RWPE2 (cell line): Measurements from ENCODE around the gene BCL11B.

Experiments used
- ATAC-seq: fragments of 200-7000 bp; cut with Tn5 transposase; 3 replicates; pipeline ENCODE4 v1.9.1; 2021; ENCODE audit warnings: low read depth
- DNase-seq: peaks from one replicate; pipeline ENCODE4 v3.0.0-alpha.2; 2020; ENCODE audit warnings: low spot score
- H3K27ac ChIP-seq: fragments of 450-650 bp; 2 replicates; pipeline ENCODE4 v1.5.1; 2017; ENCODE audit warnings: mild to moderate bottlenecking; ENCODE audit not compliant: poor library complexity, severe bottlenecking
- H3K27me3 ChIP-seq: fragments of 250-450 bp; sonication (Bioruptor Pico); 2 replicates; pipeline ENCODE4 v1.5.1; 2021; ENCODE audit warnings: mild to moderate bottlenecking, moderate library complexity; ENCODE audit not compliant: insufficient read depth, poor library complexity, severe bottlenecking
- H3K36me3 ChIP-seq: fragments of 250-450 bp; sonication (Bioruptor Pico); 2 replicates; pipeline ENCODE4 v1.5.1; 2020; ENCODE audit warnings: low read depth, mild to moderate bottlenecking, moderate library complexity
- H3K4me1 ChIP-seq: fragments of 250-450 bp; sonication (Bioruptor Pico); 2 replicates; pipeline ENCODE4 v1.5.1; 2021; ENCODE audit warnings: mild to moderate bottlenecking, moderate library complexity; ENCODE audit not compliant: insufficient read depth, poor library complexity, severe bottlenecking
- H3K4me3 ChIP-seq: fragments of 250-450 bp; sonication (Bioruptor Pico); 2 replicates; pipeline ENCODE4 v1.5.1; 2021; ENCODE audit warnings: mild to moderate bottlenecking, moderate library complexity; ENCODE audit not compliant: severe bottlenecking
- H3K9me3 ChIP-seq: fragments of 250-450 bp; sonication (Bioruptor Pico); 2 replicates; pipeline ENCODE4 v1.5.1; 2021; ENCODE audit warnings: mild to moderate bottlenecking, moderate library complexity; ENCODE audit not compliant: severe bottlenecking
- CTCF ChIP-seq: fragments of 450-650 bp; IDR thresholded peaks from one replicate; pipeline ENCODE4 v1.5.1; 2017; ENCODE audit warnings: mild to moderate bottlenecking, moderate library complexity; ENCODE audit not compliant: poor library complexity, severe bottlenecking

BCL11B gene

DNA sequence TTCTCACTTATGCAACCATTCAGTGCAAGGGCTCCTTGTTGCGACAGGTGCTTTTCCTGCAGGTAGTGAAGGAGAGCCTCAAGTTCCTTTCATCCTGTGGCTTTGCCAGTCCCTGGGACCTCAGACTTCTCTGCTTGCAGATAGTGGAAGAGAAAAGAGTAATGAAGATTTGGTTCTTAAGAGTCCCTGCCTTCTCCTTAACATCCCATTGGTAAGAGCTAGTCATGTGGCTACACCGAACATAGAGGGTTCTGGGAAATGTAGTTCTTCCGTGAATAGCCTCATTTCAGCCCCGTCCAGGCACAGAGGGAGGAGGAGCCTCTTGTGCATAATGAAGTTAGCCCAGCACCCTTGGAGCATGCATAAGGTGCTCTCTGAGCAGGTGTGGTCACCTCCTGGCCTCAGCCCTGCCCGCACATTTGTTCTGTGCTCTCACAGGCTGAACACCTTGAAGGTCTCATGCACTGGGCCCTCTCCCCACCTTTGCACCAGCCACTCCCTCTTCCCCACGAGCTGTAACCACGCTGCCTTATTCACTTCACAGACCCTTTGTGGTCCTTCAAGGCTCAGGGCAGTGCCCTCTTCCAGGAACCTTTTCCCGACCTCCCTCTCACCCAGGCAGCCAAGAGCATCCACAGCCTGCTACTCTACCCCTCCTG lies 134.0 kb downstream of the BCL11B start:
- DNase-seq (no peak), ATAC-seq (peak; percentile 35; the same call in 1 of the 3 replicates)
- TF ChIP-seq CTCF: no peak
- Histone ChIP-seq H3K27ac (no peak overlapping the region), H3K27me3 (no peaks in the 10 kb centered on the region), H3K4me3 (no peak overlapping the region), H3K4me1 (peaks cover 9% of the 10 kb centered on the region), H3K9me3 (no peaks in the 10 kb centered on the region), H3K36me3 (no peaks in the 10 kb centered on the region)

- DNase-seq (peak; percentile 28), ATAC-seq (no peak)
- no peak for TF ChIP-seq CTCF
- no peaks in the 10 kb centered on the region for H3K36me3 ChIP-seq
- no peaks in the 10 kb centered on the region for H3K27me3 ChIP-seq
- H3K9me3 ChIP-seq: no peaks in the 10 kb centered on the region
- H3K4me3 ChIP-seq: no peak overlapping the region
- peaks cover 12% of the 10 kb centered on the region for H3K4me1 ChIP-seq
- no peak overlapping the region for H3K27ac ChIP-seq
Measured at GRCh38 chr14:99137001-99137700, 134.8 kb downstream of the BCL11B start.

DNA sequence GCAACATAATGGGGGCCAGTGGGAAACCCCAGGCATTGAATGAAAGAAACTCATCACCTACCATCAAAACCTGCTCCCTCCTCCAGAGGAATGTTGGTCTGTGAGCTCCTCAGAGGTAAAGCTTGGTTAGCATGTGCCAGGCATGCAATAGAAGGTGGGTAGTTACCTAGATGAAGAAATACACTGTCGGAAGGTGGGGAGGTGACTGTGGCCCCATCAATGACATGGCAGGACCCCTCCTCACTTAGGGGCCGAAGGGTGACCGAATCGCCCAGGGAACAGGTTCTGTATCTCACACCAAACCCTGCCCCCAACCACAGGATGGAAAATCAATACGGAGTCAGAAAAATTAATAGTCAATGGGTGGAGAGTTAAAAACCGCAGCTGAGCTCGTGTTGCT lies 135.6 kb downstream of the BCL11B start:
- no peak overlapping the region for H3K4me3 ChIP-seq
- ATAC-seq (no peak), DNase-seq (no peak)
- H3K9me3 ChIP-seq: no peaks in the 10 kb centered on the region
- H3K27me3 ChIP-seq: no peaks in the 10 kb centered on the region
- H3K27ac ChIP-seq: no peak overlapping the region
- TF ChIP-seq CTCF: no peak
- H3K4me1 ChIP-seq: peaks cover 12% of the 10 kb centered on the region
- H3K36me3 ChIP-seq: no peaks in the 10 kb centered on the region

DNA sequence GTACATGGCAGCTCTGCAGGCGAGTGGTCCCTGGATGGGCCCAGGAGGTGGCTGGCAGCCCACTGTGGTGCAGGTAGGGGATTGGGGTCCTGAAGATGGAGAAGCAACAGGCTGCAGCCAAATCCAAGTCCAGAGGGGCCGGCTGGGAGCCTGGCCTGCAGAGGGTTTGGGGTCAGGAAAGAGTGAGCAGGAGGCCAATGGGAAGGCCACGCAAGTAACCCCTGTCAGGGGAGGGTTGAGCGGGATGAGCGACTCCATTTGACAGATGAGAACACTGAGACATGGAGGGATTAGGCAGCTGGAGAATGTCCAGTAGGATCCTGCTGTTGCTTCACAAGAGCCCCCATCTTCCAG lies 136.0 kb downstream of the BCL11B start:
- no peak for DNase-seq
- H3K27me3 ChIP-seq: no peaks in the 10 kb centered on the region
- no peaks in the 10 kb centered on the region for H3K9me3 ChIP-seq
- no peaks in the 10 kb centered on the region for H3K36me3 ChIP-seq
- TF ChIP-seq CTCF: no peak
- ATAC-seq: no peak
- H3K4me1 ChIP-seq: peaks cover 12% of the 10 kb centered on the region
- H3K27ac ChIP-seq: no peak overlapping the region
- H3K4me3 ChIP-seq: no peak overlapping the region

DNA sequence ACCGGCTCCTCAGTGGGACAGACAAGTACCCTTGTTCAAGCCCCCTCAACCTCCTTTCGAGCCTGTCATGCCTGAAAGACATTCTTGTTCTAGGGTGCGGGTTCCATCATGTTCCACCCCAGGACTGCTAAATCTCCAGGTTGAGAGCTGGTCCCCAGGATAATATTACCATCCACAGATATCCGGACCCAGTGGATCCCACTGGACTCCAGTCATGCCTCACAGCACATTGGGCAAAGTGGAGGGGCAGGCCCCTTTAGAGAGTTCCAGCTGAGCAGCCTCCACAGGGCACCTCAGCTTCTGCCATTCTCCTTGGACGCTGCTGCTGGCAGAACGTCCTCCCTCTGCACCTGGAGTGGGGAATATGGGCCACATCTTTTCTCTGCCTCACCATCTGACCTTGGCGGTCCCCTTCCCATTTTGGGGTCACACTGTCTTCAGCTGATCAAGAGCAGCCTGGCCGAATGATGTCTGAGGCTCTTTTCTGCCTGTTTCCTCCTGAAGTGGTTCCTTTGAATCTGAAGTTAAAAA lies 137.4 kb downstream of the BCL11B start:
- Histone ChIP-seq H3K27ac (no peak overlapping the region), H3K27me3 (no peaks in the 10 kb centered on the region)
- no peak for ATAC-seq

More for the DNA sequence above, 137.4 kb downstream of the BCL11B start:
- peaks cover 12% of the 10 kb centered on the region for H3K4me1 ChIP-seq
- H3K36me3 ChIP-seq: no peaks in the 10 kb centered on the region
- no peaks in the 10 kb centered on the region for H3K9me3 ChIP-seq
- TF ChIP-seq CTCF: no peak
- H3K4me3 ChIP-seq: no peak overlapping the region
- DNase-seq: no peak
